Putamen (tissue), 1 donor: ENCODE measurements around the gene COL5A3.
A peak's percentile ranks its signal among the peaks of the same experiment; 100 is the strongest.
"Not testable (repeated sequence)": the region's sequence is repeated elsewhere in the genome, so short reads cannot be mapped to it uniquely, and the experiment has no call there.

ENCODE experiments used
- DNase-seq: peaks from one replicate; pipeline ENCODE4 v3.0.0-alpha.2; 2016; ENCODE audit warnings: low spot score

COL5A3 gene

GRCh38 chr19:9937001-9937411 is 73.3 kb downstream of the COL5A3 start:
- DNase-seq, result no peak

DNA sequence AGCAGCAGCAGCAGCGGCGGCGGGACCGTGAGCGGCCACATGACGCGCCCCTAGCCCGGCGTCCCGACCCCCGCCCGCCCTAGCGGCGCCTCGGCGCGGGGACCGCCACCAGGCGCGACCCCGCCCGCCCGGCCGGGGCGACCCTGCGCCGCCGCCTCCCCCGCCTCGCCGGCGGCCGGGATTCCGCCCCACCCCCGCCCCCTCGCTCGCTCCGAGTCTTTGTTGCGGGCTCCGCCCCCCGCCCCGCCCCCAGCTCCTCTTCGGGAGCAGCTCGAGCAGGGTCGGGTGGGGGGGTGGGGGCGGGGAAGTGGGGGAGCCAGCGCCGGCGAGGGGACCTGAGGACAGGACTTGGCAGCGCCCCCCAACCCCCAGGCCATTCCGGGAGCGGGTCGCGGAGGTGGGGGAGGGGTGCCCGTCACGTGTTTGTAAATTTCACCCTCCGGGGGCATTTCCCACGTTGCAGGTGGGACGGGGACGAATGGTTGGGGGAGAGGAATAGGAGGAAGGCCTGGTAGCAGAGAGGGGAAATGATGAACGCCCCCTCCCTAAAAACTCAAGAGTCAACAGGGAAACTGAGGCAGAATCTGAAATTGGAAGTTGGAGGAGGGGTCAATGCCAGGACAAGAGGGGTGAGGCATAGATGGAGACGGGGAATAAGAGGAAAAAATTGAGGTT is 73.8 kb downstream of the COL5A3 start, which contains the start of gene OLFM2:
Gene OLFM2 (minus strand): TSS at position 190 of the 675 bp plus-strand sequence. CDS start 149 bp downstream, at position 41.
- no peak for DNase-seq

- DNase-seq, result no peak
Observed at GRCh38 chr19:9935506-9936325, 74.6 kb downstream of the COL5A3 start.

DNA sequence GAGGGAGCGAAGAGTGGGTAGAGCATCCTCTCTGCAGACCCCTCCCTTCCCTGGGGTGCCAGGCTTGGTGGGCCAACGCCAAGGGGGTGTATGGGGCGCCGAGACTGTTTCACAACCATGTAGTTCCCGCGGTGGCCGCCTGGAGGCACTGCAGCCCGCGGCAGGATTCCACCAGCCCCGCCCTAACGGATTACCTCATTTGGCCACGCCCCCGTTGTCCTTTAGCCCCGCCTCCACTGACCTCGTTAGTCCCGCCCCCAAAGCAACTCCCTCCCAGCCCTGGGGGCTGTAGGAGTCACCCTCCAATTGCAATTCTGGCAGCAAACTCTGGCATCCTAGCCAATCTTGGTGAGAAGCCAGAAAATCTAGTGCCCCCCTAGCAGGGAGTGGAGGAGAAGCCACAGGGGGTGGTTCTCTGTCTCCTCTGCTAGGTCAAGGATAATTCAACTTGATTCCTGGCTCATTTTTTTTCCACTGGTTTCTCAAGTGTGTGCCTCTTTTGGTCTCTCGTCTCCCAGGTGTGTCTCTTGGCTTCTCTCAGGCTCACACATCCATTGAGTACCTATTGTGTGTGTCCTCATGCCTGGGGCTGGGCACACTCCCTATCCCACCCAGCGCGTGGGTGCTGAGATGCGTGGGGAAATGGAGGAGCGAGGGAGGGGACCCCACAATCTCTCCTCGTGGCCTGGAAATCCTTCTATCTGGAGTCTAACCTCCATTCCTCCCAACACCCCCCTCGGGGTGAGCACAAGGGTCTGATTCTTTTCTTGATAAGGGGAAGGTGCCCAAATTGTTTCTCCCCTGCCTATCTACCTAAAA is 76.0 kb downstream of the COL5A3 start:
- peak; percentile 76 for DNase-seq

DNA sequence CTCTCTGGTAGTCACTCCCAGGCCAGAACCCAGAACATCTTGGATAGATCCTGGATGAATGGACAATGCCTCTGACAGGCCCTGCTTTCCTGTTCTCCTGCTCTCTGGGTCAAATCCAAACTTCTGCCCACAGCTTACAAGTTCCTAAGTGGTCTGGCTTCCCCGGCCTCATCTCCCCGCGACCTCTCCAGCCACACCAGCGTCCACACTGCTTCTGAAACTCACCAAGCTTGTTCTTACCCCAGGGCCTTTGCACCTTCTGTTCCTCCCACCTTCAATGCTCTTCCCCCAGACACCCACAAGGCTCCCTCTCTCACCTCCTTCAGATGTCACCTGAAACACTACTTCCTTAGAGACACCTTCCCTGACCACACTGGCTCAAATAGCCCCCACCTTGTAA is 77.5 kb downstream of the COL5A3 start:
- DNase-seq, result no peak

DNA sequence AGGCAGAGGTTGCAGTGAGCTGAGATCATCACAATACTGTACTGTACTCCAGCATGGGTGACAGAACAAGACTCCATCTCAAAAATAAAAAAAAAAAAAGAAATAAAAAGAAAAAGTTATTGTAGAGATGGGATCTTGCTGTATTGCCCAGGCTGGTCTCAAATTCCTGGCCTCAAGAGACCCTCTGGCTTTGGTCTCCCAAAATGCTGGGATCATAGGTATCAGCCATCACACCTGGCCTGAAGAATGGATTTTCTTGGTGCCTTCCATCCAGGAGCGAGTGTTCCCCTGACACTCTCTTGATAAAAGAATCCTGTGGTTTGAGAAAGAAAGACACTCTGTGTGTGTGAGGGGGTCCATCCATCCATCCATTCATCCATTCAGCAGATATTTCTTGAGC is 78.7 kb downstream of the COL5A3 start:
- DNase-seq, result no peak

- no peak for DNase-seq
Observed at GRCh38 chr19:9923440-9923839, 86.9 kb downstream of the COL5A3 start.

- DNase-seq, result not testable (repeated sequence)
Observed at GRCh38 chr19:9922782-9923379, 87.4 kb downstream of the COL5A3 start.

DNA sequence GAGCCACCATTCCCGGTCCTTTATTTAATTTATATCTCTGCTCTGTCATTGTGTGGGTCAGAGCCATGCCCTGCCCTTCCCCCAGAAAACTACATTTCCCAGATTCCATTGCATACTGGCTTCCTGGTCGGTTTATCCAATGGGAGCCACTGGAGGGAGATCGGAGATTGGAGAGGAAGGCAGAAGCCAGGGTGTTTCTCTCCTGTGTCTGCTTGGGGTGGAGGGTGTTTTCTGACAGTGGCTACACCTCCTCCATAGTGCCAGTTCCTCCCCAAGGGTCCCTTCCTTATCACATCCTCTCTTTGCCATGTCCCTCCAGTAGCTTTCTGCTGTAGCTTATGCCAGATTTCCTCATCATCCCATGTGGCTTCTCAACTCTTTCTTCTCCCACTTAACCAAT is 93.0 kb downstream of the COL5A3 start:
- peak; percentile 31 for DNase-seq

GRCh38 chr19:9916719-9917118 is 93.6 kb downstream of the COL5A3 start:
- no peak for DNase-seq

DNA sequence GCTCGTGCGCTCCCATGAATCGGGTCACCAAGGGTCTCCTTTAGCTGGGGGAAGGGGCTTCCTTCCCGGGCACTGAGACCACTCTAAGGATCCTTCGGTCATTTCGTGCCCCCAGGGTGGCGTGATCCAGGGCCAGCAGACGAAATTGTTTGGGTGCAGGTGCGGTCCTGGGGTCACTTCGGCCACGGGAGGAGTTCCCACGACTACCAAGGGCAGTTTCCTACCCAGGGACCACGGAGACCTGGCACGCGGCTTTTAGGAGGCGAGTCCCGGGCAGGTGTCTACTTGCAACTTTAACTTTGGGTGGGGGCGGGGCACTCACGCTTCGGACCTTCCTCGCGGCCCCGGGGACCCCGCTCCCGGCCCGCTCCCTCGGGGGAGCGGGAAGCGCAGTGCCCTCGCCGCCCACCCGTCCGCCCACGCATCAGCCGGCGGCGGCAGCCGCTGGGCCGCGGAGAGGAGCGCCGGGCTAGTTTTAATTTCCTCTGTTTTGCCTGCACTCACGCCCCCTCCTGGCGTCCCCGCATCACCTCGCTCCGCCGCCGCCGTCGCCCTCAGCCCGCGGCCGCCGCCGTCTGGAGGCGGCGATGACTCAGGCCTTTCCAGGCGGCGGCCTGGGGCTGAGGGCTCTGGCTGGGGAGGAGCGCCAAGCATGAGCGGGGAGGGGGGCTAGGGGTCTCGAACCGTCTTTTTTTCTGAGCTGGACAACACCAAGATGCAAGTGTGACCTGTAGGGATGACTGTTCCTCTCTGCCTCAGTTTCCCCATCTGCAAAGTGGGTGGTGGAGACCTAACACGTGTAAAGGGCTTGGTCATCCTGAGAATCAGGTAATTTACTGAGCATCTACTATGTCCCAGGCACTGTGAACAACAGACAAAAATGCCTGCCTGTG is 95.7 kb downstream of the COL5A3 start:
- no peak for DNase-seq

DNA sequence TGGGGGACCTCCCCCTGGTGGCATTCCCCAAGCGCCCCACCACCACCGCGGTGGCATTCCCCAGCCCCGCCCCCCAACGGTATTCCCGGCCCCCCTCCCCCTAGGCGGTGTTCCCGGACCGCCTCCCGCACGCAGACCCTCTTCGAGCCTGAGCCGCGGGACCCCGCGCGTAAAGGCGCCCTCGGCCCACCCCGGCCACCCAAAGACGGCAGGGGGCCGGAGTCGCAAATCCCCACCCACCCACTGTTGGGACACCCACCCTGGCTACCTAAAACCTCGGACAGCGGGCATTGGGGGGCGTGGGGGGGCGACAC is 96.3 kb downstream of the COL5A3 start:
- DNase-seq, result no peak

DNA sequence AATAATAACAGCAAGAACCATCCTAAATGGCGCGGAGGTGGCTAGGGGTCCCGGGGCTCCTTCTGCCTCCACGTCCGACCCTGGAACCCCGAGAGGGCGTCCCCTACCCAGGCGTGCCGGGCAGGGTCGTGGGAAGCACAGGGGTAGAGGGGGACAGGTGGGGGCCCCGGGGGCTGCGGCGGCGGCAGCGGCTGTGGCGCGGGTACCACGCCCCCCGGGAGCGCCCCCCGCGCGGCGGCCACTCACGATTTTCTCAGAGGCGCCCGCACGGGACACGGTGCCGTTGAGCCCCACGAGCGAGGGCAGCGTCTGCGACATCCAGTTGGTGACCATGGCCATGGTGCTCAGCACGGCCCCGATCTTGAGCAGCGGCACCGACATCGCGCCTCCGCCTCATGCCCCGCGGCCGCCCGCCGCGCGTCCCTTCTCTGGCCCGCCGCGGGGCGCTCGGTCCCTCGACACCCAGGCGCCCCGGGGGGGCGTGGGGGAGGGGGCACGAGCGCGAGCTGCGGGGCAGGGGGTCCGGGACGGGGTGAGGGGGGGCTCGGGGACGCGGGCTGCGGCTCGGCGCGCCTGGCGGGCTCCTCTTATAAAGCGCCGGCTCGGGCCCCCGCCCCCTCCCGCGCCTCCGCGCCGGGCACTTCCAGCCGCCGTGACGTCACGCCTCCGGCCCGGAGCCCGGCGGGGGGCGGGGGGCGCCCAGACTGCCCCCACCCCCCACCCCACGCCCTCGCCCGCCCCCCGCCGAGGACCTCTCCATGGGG is 96.9 kb downstream of the COL5A3 start:
- no peak for DNase-seq

DNA sequence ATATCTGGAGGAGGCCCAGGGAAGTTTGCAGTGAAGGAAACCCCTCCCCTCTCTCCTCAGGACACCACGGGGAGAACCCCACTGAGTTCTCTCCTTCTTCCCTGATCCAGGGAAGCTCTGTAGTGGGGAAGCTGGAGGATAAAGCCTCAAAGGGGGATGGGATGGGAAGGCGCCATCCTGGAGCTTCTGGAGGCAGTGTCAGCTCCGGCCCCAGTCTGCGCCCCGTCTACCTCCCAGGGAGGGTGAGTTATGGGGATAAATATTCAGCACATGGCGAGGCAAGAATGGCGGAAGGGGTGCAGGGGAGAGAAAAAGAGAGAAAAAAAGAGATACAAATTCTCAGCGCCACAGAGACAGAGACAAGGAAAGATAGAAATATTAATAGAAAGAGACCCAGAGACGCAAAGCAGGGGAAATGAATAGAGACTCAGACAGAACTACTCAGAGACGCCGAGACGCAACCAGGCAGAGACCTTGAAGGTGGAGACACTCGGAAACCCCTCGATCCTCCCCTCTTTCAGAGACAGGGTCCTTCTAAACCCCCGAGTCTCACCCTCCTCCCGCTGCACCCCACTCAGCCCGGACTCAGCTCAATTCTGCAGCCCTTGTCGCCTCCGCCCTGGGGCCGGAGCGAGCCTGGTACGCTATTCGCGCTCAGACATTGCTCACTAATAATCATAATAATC is 97.6 kb downstream of the COL5A3 start:
- DNase-seq, result no peak

DNA sequence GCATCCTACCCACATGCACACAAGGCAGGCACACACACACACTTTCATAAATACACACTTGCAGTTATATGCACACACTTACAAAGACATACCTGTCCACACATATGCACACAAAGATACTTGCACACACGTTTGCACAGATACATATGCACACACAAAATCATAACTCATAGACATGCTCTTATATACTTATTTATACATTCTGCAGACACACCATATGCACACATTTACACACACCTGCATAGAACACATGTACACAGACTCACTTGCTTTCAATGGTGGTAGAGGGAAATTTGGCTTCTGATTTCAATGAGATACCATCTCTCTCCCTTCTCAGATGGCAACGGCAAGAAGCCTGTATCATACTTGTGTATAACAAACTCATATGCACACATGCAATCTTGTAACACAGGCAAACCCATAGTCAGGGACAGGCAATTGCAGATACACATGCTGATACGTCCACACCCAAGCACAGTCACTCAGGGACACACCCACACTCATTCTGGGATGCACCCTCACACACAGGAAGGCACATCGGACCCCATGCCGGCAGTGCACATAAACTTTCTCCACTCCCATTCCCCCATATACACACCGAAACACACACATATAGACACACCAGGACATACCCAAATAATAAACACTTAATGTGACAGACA is 98.6 kb downstream of the COL5A3 start:
- no peak for DNase-seq

DNA sequence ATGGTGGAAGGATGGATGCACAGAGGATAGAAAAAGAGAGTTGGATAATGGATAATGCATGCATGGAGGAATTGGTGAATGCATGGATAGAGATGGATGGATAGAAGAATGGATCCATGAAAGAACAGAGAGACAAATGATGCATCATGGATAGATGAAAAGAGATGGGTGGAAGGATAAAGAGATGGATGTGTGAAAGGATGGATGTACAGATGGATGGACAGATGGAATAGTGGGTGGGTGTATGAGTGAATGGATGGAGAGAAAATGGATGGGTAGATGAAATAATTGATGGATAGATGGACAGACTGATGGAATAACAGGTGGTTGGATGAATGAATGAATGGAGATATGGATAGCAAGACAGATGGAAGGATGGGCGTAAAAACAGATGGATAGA is 99.7 kb downstream of the COL5A3 start:
- DNase-seq, result no peak
